Neutrophil (primary cell): Measurements from ENCODE around the gene CCBE1.
"Not testable (repeated sequence)": the region's sequence is repeated elsewhere in the genome, so short reads cannot be mapped to it uniquely, and the experiment has no call there.

Experiments used
- H3K27ac ChIP-seq: fragments of 200-600 bp; sonication (generic); 2 replicates; pipeline ENCODE4 v1.5.1; 2016; ENCODE audit warnings: mild to moderate bottlenecking, moderate library complexity
- H3K27me3 ChIP-seq: fragments of 200-600 bp; sonication (generic); 2 replicates; pipeline ENCODE4 v1.6.0; 2016; ENCODE audit warnings: mild to moderate bottlenecking
- H3K36me3 ChIP-seq: fragments of 200-600 bp; sonication (generic); 2 replicates; pipeline ENCODE4 v1.5.1; 2017
- H3K4me1 ChIP-seq, 2 experiments: fragments of 200-600 bp in 1 of 2; sonication (generic) in 1 of 2; 1 replicate in 1 of 2; 2 replicates in 1 of 2; pipeline versions ENCODE4 v1.5.1 to v1.6.1; 2013 to 2016; ENCODE audit warnings: low read depth in 1 of 2, low read length in 1 of 2, mild to moderate bottlenecking in 1 of 2, moderate library complexity in 1 of 2; ENCODE audit not compliant: control insufficient read depth in 1 of 2, insufficient read depth in 1 of 2
- H3K4me3 ChIP-seq, 2 experiments: fragments of 200-600 bp in 1 of 2; sonication (generic) in 1 of 2; 1 replicate in 1 of 2; 2 replicates in 1 of 2; pipeline ENCODE4 v1.5.1; 2013 to 2016; ENCODE audit warnings: low read depth in 1 of 2, low read length in 1 of 2, mild to moderate bottlenecking in 1 of 2, moderate library complexity in 1 of 2
- H3K9me3 ChIP-seq: fragments of 200-600 bp; sonication (generic); 2 replicates; pipeline ENCODE4 v1.5.1; 2016
- CTCF ChIP-seq: fragments of 200-600 bp; sonication (generic); IDR thresholded peaks from 2 replicates; pipeline ENCODE4 v1.5.1; 2016; ENCODE audit warnings: antibody characterized with exemption

Gene CCBE1

DNA sequence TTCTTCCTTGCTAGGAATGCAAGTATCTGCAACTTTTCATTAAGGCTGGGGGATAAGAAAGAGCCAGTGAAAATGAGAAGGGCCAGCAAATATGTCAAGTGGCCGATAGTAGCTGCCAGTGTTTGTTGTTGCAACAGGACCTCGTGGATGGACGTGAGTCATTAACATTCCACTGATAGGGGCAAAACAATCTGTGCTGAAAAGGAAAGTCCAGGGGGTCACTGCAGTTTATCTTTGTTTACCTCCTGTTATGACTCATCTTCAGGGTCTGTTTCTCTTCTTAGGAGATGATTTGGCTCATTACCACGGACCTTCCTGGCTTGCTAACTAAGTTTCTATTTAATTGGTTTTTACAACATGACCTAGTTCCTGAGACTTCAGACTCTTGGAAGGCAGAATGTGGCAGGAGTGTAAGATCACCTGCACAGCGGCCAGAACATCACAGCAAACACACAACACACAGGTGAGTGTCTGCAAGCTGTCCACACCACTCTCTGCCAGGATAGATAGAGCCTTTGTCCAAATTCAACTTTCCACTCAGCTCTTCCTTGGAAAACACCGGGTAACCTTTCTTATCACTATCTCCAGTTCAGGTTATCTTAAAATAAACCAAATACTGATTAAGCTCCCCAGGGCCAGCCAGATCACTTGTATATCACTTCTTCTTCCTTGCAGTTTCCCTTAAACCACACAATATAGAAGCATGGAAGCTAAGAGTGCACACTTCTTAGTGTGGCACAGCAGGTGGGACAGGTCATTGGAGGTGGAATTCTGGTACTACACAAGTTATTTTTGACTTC is 180.7 kb downstream of the CCBE1 start:
- Histone ChIP-seq H3K4me1 (no peaks in the 10 kb centered on the region), H3K36me3 (no peaks in the 10 kb centered on the region), H3K4me3 (no peak overlapping the region), H3K27ac (no peak overlapping the region), H3K9me3 (no peaks in the 10 kb centered on the region), H3K27me3 (peaks cover 5% of the 10 kb centered on the region)
- no peak for TF ChIP-seq CTCF

GRCh38 chr18:59515956-59516355 is 181.3 kb downstream of the CCBE1 start:
- H3K4me3 ChIP-seq, H3K27ac ChIP-seq, H3K27me3 ChIP-seq, H3K36me3 ChIP-seq, H3K4me1 ChIP-seq, H3K9me3 ChIP-seq: not testable (repeated sequence)

GRCh38 chr18:59515147-59515546 is 182.1 kb downstream of the CCBE1 start:
- Histone ChIP-seq H3K36me3 (no peaks in the 10 kb centered on the region), H3K4me3 (no peak overlapping the region), H3K4me1 (no peaks in the 10 kb centered on the region), H3K9me3 (no peaks in the 10 kb centered on the region), H3K27me3 (peaks cover 5% of the 10 kb centered on the region), H3K27ac (no peak overlapping the region)
- no peak for TF ChIP-seq CTCF

DNA sequence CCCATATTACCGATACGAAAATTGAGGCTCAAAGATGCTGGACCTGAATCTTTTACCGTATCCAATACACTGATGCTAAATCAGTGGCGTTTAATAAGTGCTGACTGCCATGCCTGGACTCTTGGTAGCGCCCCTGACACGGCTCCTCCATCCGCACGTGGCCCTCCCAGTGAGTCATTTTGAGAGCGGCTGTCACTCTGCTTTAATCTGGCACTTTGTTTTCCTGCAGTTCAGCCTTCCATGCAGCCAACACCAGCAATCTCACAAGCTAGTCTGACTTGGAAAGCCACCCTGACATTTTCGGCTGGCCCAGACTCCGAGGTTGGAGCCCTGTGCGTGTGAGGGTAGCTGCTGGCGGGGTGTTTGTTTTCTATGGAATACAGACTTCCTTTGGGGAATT is 183.0 kb downstream of the CCBE1 start:
- H3K27ac ChIP-seq: no peak overlapping the region
- H3K4me1 ChIP-seq: no peaks in the 10 kb centered on the region
- H3K9me3 ChIP-seq: no peaks in the 10 kb centered on the region
- peaks cover 5% of the 10 kb centered on the region for H3K27me3 ChIP-seq
- no peaks in the 10 kb centered on the region for H3K36me3 ChIP-seq
- no peak for TF ChIP-seq CTCF
- H3K4me3 ChIP-seq: no peak overlapping the region

GRCh38 chr18:59512025-59512755 is 185.0 kb downstream of the CCBE1 start:
- no peaks in the 10 kb centered on the region for H3K4me1 ChIP-seq
- no peak overlapping the region for H3K27ac ChIP-seq
- no peak overlapping the region for H3K4me3 ChIP-seq
- peaks cover 5% of the 10 kb centered on the region for H3K27me3 ChIP-seq
- no peaks in the 10 kb centered on the region for H3K36me3 ChIP-seq
- H3K9me3 ChIP-seq: no peaks in the 10 kb centered on the region
- no peak for TF ChIP-seq CTCF
